Femur (tissue), 1 donor: ENCODE measurements around the gene SEPTIN12.

Experiments
- DNase-seq: peaks from one replicate; pipeline ENCODE4 v3.0.0-alpha.2; 2017

The SEPTIN12 gene

GRCh38 chr16:4783251-4783950, 4.7 kb downstream of the SEPTIN12 start:
- no peak for DNase-seq

GRCh38 chr16:4780235-4780634, 7.9 kb downstream of the SEPTIN12 start:
- DNase-seq = no peak

GRCh38 chr16:4778050-4778392, 10.1 kb downstream of the SEPTIN12 start:
- no peak for DNase-seq

GRCh38 chr16:4777339-4778049, 10.7 kb downstream of the SEPTIN12 start:
- no peak for DNase-seq

- DNase-seq = no peak
Observed at GRCh38 chr16:4776141-4776705, 11.9 kb downstream of the SEPTIN12 start.

GRCh38 chr16:4775005-4775404, 13.1 kb downstream of the SEPTIN12 start:
- DNase-seq = no peak

- no peak for DNase-seq
Observed at GRCh38 chr16:4772351-4772750, 15.8 kb downstream of the SEPTIN12 start.

GRCh38 chr16:4771646-4772045, 16.5 kb downstream of the SEPTIN12 start:
- DNase-seq = no peak

GRCh38 chr16:4769306-4769638, 18.9 kb downstream of the SEPTIN12 start:
- DNase-seq = no peak

GRCh38 chr16:4768549-4769305, 19.4 kb downstream of the SEPTIN12 start:
- peak; percentile 98 for DNase-seq

GRCh38 chr16:4767872-4768548, 20.1 kb downstream of the SEPTIN12 start:
- no peak for DNase-seq

- DNase-seq = peak; percentile 98
Observed at GRCh38 chr16:4766875-4767628, 21.1 kb downstream of the SEPTIN12 start, which contains the start of gene ZNF500. Gene ZNF500 (minus strand): TSS chr16:4767162. CDS start chr16:4765978, 1,184 bp downstream.

GRCh38 chr16:4765511-4766474, 22.4 kb downstream of the SEPTIN12 start:
- DNase-seq = no peak

GRCh38 chr16:4763791-4764190, 24.4 kb downstream of the SEPTIN12 start:
- DNase-seq = no peak

- no peak for DNase-seq
Observed at GRCh38 chr16:4762205-4762604, 25.9 kb downstream of the SEPTIN12 start.

GRCh38 chr16:4760221-4760910, 27.8 kb downstream of the SEPTIN12 start:
- DNase-seq = no peak

- DNase-seq = no peak
Observed at GRCh38 chr16:4755687-4756086, 32.5 kb downstream of the SEPTIN12 start.

GRCh38 chr16:4754865-4755264, 33.3 kb downstream of the SEPTIN12 start:
- no peak for DNase-seq

GRCh38 chr16:4753227-4753626, 34.9 kb downstream of the SEPTIN12 start:
- no peak for DNase-seq
